C1 segment of cervical spinal cord (tissue), 14 donors: ENCODE measurements around the gene CWC25.
"Not testable (repeated sequence)": the region's sequence is repeated elsewhere in the genome, so short reads cannot be mapped to it uniquely, and the experiment has no call there.

Experiments used
- DNase-seq, 14 donors: peaks; one replicate each; lab custom pipeline; 2025; lab: John Stamatoyannopoulos, UW

Gene CWC25

GRCh38 chr17:38853292-38854219, 28.4 kb upstream of the CWC25 start, which contains the start of gene RPL23:
RPL23 (minus strand) TSS chr17:38853721; CDS start chr17:38853710, 11 bp downstream.
- peak; percentile 45 to 93 (median 88) for DNase-seq

- DNase-seq = no peak
Observed at GRCh38 chr17:38852771-38853291, 27.7 kb upstream of the CWC25 start.

- DNase-seq = no peak
Observed at GRCh38 chr17:38851434-38851833, 26.3 kb upstream of the CWC25 start.

GRCh38 chr17:38850374-38850773, 25.3 kb upstream of the CWC25 start:
- no peak for DNase-seq

- DNase-seq = no peak
Observed at GRCh38 chr17:38848939-38849605, 24.0 kb upstream of the CWC25 start.

- DNase-seq = no peak
Observed at GRCh38 chr17:38848557-38848891, 23.4 kb upstream of the CWC25 start.

- no peak for DNase-seq
Observed at GRCh38 chr17:38844261-38844757, 19.2 kb upstream of the CWC25 start.

GRCh38 chr17:38825762-38826247, 684 bp upstream of the CWC25 start:
- no peak for DNase-seq

- DNase-seq = no peak
Observed at GRCh38 chr17:38815576-38816193, 9.4 kb downstream of the CWC25 start.

- no peak for DNase-seq
Observed at GRCh38 chr17:38809828-38810227, 15.3 kb downstream of the CWC25 start.

- no peak for DNase-seq
Observed at GRCh38 chr17:38800237-38800760, 24.8 kb downstream of the CWC25 start.

GRCh38 chr17:38799501-38800236, 25.5 kb downstream of the CWC25 start, which contains the start of gene PIP4K2B:
PIP4K2B (minus strand) TSS chr17:38799556; CDS start chr17:38799424, 132 bp downstream.
- DNase-seq = peak; percentile 60 to 98 (median 93)

GRCh38 chr17:38798614-38799500, 26.3 kb downstream of the CWC25 start:
- DNase-seq = peak in 11 of 14 donors; percentile 25 to 80 (median 60)

GRCh38 chr17:38797828-38798227, 27.3 kb downstream of the CWC25 start:
- DNase-seq = no peak

- DNase-seq = no peak
Observed at GRCh38 chr17:38797158-38797490, 28.0 kb downstream of the CWC25 start.

- no peak for DNase-seq
Observed at GRCh38 chr17:38796451-38797157, 28.5 kb downstream of the CWC25 start.

GRCh38 chr17:38794221-38794620, 30.9 kb downstream of the CWC25 start:
- no peak for DNase-seq

GRCh38 chr17:38791162-38791561, 34.0 kb downstream of the CWC25 start:
- DNase-seq = no peak

- DNase-seq = not testable (repeated sequence)
Observed at GRCh38 chr17:38790148-38790707, 34.9 kb downstream of the CWC25 start.
